Glomerular visceral epithelial cell (primary cell): ENCODE data around the gene EYA4.

Source experiments
- DNase-seq: peaks from one replicate; pipeline ENCODE4 v3.0.0-alpha.2; 2016; ENCODE audit errors: extremely low spot score

Gene EYA4, protein sequence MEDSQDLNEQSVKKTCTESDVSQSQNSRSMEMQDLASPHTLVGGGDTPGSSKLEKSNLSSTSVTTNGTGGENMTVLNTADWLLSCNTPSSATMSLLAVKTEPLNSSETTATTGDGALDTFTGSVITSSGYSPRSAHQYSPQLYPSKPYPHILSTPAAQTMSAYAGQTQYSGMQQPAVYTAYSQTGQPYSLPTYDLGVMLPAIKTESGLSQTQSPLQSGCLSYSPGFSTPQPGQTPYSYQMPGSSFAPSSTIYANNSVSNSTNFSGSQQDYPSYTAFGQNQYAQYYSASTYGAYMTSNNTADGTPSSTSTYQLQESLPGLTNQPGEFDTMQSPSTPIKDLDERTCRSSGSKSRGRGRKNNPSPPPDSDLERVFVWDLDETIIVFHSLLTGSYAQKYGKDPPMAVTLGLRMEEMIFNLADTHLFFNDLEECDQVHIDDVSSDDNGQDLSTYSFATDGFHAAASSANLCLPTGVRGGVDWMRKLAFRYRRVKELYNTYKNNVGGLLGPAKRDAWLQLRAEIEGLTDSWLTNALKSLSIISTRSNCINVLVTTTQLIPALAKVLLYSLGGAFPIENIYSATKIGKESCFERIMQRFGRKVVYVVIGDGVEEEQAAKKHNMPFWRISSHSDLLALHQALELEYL

DNA sequence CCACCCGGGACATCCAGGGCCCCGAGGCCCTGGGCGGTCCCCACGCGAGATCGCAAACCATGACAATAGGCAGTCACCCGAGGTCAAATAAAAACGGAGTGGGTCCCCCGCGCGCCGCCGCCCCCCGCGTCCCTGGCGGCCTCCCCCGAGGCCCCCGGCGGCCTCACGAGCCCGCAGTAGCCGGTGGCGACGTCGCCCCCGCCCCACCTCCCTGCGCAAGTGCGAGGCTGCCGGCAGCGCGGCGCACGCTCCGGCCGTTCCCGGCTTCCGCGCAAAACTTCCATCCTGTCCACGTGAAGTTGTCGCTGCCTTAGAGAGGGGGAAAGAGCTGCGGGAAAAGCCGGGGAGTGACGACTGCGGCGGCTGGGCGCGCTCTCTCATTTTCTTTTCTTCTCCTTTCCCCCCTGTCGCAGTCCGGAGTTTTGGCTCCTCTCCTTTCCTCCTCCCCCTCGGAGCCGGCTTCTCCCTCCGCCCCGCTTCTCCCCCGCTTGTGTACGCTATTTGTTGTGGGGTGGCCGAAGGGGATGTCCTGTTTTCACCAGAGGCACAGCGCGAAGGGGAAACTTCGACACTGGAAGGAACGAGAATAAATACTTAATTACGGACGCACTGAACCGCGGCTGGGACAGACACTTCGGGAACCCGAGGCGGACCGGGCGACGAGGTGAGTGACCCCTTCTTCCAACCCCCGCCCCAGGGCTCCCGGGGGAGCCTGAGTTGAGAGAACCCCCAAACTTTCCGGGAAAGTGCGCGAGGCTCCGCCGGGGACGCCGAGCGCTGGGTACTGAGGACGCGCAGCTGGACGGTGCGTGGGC is at the start of gene EYA4:
Gene EYA4 (plus strand): TSS at position 272 of the 815 bp plus-strand sequence. CDS start 33,424 bp downstream, outside the sequence.
- DNase-seq, result peak; percentile 43

DNA sequence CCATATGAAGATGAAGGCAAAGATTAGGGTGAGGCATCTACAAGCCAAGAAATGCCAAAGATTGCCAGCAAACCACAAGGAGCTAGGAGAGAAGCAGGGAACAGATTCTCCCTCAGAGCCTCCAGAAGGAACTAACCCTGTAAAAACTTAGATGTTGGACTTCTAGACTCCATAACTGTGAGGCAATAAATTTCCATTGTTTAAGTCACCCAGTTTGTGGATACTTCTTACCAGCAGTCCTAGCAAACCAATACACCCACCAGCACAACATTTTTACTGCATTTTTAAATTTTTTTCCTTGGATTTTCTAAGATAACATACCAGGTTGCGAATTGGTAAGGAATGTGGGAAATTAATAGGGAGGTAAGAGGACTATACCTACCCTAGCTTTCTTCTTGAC is 47.8 kb upstream of the EYA4 start:
- no peak for DNase-seq

DNA sequence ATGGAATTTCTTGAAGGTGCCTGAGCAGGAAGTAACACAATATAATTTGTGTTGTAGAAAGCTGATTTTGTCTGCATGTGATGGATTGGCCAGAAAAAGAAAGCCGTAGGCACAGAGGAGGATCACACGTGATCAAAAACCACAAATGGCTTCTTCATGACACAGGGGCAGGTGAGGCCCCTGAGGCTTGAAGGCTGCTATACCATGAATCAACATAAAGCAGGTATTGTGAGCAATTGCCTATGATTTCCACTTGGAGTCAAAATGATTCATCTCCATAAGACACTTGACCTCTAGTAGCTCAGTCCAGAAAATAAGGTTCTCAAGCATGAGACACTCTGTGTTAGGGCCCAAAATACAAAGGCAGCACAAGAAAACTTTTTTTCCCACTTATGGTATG is 42.4 kb upstream of the EYA4 start:
- peak; percentile 19 for DNase-seq

DNA sequence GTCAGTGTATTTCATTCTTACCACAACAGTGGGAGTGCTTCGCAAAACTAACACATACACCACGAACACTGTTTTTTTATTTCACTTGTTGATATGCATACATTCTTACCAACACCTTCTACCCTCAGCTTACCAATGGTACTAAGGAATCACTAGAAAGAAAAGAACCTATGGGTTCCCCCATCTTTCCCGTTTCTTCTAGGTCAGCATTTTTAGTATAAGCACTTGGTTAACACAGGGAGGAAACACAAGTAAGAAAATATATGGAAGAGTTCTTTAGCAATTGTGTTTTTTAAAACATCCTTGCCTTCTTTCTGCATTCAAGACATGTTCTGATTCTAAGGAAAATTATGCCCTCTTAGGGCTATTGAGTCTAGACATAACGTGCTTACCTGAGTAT is 39.9 kb upstream of the EYA4 start:
- no peak for DNase-seq

DNA sequence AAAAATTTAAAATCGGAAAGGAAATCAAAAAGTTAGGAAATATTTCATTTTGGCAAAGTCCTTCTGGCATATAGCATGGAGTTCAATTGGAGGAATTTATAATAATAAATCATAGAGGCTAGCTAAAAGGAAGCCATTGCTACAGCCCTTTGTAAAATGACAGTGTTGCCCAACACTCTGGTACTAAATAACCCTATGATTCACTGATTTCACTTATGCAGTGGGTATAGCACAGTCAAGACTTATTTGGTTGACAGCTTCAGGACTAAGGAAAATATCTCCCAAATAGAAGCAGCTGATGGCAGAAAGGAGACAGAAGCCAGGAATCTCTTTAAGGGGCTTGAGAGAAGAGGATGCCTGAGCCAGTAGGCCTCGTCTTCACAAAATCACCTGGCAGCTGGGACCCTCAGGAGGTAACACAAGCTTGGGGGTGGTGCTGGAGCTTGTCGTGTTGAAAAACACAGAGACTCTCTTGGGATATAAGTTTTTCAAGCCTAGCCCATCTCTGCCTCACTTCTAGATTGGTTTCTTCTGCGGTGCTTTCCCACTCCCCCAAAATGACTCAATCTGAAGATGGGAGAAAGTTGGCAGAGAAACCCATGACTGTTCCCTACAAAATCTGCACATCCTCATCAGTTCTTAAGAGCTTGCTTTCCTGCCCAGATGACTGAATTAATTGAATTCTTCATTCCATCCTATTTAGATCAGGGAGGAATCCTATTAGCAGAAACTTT is 38.4 kb upstream of the EYA4 start:
- DNase-seq, result peak; percentile 35

DNA sequence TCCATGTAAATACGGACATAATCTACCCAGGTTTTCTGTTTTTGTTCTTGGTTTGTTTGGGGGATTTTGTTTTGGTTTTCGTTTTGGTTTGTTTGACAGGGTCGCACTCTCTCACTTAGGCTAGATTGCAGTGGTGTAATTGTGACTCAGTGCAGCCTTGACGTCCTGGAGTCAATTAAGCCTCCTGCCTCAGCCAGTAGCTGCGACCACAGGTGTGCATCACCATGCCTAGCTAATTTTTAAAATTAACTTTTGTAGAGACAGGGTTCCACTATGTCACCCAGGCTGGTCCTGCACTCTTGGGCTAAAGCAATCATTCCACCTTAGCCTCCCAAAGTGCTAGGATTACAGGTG is 37.8 kb upstream of the EYA4 start:
- DNase-seq, result peak; percentile 18

DNA sequence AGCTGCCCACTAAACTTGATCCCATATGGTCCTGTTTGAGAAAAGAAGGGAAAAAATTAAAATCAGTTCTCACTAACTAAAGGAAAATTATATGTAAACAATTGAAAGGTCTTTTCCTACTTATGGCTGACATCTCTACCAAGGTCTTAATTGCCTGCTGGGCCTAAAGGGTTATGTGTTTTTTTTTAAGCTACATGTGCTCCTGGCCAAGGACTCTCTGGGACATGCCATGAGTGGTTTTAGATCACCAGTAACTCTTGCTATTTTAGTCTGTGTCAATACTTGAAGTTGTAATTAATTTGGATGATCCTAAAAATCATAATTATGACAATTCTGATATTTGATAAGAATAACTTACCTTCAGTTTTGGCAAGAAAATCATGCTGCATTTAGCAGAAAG is 35.9 kb upstream of the EYA4 start:
- DNase-seq, result no peak

DNA sequence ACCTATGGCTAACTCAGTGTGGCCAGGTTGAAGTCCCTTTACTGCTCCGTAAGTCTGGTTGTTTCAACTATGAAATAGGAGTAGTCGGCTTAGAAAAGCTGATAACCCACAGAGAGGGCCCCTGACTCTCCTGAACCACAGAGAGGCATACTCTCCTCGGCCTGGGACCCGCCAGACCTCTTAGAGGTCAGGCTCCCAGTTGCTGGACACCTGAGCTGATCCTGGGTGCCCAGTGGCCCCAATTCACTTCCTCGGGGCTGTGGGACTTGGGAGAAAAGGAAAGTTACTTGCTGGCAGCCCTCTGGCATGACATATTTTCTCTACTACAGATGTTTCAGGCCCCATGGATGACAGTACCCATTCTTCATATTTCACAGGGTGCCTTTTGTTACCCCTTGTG is 34.2 kb upstream of the EYA4 start:
- DNase-seq, result no peak

DNA sequence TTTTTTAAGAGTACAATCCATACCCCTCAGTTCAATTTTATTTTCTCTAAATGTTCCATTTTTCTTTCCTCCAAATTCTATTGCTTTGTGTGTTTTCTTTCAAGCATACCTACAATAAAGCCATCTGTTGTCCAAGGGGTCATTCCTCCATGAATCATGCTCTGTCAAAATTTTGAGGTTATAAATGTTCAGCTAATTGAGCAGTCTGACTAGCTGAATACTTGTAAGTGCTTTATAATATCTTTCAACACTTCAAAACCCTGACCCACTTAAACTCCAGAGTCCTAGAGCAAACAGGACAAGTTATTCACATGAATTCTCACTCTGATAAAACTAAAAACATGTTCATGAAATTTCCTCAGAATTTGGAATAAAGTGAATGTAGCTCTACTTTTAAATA is 33.4 kb upstream of the EYA4 start:
- DNase-seq, result no peak

DNA sequence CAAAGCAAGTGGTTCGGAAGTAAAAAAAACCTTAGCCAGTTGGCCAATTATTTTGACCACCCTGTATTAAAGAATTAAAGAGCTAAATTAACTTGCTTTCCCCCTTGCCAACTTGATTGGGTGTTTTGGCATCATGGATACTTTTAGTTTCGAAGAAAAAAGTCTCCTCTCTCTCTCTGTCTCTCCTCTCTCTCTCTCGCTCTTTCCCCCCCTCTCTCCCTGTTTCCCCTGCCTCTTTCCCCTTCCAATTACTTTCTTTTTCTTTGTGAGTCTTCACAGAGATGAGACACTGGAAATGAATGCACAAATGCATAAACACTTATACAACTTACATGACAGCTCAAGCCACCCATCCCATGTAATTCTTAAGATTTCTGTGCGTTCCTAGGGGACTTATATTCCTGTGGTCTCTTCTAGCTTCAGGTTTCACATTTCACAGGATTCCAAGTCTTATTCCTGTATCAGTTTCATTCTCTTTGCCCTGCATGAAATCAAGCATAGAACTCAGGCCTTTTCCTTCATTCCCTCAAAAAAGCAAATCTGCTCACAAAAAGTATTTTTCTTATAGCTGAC is 32.9 kb upstream of the EYA4 start:
- DNase-seq, result no peak

DNA sequence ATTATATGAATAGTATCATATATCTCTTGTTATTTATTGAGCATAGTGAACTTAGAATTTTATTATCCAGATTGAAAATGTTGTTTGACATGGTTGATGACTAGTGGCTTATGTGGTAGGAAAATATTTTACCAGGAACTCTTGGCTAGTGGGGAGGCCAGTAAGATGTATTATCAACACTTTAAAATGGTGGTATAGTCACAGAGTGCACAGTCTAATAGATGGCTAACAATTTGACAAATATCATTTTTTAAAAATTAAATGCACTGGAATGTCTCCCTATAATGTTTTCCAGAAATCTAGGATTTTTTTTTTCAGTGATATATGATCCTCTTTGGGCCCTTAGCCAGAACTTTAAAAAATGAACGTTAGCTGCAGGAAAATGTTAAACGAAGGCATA is 26.9 kb upstream of the EYA4 start:
- DNase-seq, result no peak

DNA sequence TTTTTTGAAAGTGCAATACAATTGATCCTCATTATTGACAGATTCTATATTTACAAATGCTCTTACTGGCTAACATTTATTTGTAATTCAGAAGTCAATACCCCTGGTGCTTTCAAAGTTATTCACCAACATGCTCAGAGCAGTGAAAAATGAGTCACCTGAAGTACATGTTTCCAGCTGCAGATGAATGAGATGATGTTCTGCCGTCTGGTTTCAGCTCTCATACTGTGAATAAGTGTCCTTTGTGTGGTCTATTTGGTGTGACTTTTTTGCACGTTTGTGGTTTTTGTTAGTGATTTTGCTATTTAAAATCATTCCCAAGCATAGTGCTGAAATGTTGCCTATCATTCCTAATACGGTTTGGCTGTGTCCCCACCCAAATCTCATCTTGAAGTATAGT is 22.3 kb upstream of the EYA4 start:
- DNase-seq, result peak; percentile 18

DNA sequence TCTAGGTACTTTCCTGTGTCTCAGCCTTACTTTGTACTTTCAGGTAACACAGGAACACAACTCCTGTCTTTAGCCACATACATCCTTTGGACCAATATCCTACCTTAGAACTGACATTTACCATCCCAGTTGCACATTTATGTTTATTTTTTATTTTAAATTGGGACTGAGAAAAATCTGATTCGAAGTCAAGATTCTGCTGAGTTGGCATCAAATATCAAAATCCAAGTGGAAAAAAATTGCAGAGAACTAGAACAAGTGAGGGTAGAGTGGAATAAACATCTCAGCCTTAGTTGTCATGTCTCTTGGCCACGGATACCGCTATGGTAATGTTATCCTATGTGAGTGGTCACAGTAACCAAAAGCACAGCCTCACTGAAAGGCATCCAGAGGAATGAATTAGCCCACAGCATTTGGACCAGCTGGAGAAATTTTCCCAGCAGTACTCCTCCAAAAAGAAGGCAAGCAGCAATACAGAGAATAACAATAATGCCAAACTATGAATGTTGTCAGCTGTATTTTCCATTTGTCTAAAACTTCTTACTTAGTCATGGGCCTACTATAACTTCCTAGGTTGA is 17.6 kb upstream of the EYA4 start:
- no peak for DNase-seq

DNA sequence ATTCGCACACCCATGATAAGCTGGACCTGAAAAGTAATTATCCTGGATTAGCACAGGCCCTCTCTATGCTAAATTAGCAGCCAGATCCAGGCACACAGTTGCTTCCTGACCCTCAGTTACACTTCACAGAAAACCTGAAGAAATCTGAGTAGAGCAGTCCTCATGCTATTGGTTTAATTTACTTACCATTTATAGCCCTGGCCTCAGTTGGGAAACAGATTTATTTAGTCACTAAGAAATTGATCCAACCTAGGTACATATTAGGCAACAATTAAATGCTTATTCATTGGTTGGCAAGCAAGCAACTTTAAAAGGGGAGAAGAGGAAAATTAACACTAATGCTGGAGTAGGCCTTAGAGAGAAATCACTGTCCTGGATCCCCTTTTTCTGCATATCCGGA is 15.6 kb upstream of the EYA4 start:
- no peak for DNase-seq

DNA sequence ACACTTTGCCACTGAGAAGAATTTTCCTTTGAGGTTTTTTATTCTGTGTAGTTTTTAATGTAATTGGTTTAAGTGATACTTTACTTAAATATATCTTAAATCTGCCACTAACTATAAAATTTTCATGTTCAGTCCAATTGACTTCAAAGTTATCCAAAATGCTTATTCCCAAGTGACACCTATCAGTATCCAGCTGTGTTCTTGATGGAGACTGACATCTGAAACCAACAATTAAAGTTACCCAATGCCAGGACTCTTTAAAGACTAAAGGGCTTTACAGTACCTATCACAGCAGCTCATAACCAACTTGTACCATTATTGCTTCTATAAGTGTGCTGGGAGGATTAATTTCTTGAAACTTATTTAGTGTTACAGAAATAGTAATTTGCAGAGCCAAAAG is 13.8 kb upstream of the EYA4 start:
- no peak for DNase-seq

DNA sequence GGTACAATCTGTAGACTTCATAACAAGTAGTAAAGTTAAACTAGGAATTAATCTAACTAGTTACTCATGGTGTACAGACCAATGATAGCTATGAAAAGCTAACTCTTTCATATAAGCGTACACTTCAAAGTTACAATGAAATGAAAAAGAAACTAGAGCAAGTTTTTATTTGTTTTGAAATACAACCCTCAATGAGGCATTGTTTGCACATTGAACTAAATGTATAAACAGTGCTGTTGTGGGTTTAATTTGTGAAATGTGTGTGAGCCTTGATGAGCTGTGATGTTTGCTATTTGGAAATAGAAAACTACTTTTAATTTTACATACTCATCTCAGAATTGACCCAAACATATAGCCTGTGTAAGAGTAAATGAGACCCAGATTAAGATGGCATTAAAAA is 11.1 kb upstream of the EYA4 start:
- no peak for DNase-seq

DNA sequence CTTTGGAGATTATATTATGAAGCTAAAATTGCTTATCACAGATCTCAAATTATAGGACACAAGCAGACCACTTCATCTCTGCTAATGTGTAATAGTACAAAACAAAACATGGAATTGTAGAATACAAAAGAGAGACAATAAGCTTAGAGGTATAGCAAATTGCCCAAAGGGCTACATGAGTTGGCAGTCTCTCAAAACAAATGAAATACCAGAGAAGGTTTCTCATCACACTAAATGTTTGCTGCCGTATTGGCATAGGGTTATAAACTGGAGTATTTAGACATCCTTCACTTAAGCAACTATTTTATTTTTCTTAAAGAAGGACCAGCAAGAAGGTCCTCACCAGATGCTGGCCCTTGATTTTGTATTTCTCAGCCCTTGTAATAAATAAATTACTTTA is 5.9 kb upstream of the EYA4 start:
- DNase-seq, result no peak

DNA sequence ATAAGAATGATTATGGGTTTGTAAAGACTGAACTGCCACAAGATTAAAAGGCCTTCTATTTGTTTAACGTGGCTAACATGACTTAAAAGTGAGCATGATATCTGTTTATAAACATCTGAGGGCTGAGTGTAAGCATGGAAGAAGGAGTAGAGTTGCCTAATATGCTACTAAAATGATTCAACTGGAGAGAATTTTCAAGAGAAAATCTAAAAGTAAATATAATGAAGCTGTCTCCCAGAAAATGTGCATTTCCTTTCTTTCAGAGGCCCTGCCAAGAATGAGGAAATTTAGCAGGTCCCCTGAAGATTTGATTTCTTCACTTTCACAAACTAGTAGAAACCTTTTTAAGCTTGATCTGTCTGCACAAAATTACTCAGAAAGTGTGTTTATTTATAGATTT is 4.2 kb upstream of the EYA4 start:
- no peak for DNase-seq

DNA sequence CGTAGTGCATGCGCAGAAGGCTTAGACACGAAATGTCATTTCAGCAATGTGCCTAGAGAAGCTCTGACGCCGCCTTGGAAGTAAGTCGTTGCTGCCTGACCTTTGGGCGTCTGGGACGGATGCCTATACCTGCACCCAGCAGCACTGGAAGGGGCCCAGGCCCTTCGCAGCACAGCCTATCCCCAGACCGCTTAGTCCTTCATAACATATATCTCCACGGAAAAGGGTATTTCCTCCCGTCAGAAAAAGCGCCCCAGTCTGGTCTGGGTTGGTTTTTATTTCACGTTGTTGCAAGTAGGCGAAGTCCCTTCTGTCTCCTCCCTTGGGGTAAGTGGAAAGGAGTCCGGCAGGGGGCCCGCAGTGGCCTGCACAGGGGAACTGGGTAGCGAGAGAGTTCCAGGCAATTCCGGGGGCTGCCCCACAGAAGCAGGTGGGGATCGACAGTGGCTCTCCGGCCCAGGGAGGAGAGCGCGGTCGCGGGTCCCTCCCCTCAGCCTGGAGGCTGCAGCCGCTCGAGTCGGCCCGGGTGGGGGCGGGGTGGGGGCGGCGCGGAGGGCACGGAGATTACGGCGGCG is 559 bp upstream of the EYA4 start:
- DNase-seq, result peak; percentile 40

DNA sequence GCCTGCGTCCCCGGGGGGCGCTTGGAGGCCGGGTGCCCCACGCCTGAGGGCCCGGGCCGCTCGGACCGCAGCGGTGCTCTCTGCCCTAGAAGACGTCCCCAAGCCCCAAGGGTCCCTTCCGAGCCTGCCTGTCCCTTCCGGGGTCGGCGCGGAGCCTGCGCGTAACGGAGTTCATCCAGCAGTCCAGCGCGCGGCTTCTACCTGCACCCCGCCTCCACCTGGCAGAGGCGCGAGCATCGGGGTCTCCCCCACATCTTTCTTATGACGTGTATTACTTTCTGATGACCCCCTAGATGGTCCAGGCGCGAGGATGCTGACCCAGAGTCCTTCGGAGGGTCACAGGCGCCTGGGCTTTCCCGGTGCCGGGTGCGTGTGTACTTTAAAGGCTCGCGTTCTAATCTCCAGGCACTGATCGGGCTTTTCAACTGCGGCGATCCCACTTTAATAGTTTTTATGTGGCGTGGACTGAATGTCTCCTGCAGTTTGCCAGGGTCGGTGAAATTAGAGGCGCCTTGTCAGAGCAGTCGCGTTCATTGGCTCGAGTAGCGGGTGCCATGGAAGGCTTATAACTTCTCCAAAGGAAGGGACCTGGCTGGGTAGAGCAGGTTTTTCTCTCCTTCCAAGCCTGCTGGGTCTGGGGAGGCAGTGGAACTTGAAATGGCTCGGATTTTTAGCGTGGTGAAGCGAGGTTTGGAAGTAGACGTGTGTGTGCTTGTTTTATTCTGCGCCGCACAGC is 912 bp downstream of the EYA4 start:
- peak; percentile 30 for DNase-seq
